GM18499 (cell line): ENCODE results near the gene RAB6A.
"Not testable (repeated sequence)": the region's sequence is repeated elsewhere in the genome, so short reads cannot be mapped to it uniquely, and the experiment has no call there.

Experiments
- ATAC-seq: cut with Tn5 transposase; IDR thresholded peaks from one replicate; pipeline ENCODE4 v1.9.1; 2021; ENCODE audit warnings: moderate number of reproducible peaks; ENCODE audit not compliant: insufficient read depth, unreplicated experiment

RAB6A gene

DNA sequence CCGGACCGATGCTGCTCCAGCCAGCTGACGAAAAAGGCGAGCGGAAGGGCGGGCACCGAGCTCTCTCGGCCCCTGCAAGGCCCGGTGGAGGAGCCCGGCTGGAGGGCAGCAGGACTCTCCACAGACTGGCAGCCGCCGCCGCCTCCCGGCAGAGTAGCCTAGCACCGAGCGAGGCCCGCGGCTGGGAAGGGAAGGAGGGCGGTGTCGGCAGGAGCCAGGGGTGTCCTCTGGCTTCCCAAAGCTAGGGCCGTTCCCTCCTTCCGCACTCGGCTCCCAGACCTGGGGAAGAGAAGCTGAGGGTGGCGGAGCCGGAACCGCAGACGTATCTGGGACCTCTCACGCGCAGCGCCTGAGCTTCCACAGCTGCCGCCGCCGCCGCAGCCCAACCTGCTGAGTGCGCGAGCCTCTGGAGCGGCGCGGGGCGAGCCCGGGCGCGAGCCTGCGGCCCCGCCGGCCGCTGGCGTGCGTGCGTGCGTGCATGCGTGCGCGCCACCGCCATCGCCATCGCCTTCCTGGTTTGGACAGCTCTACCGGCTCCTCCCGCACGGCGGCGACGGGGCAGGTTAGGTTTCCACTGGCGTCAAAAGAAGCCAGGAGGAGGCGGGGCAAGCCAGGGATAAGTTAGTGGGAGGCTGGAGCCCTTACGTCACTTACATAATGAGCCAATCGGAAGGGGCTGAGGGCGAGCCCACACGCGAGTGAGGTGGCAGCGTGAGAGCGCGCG, at the start of gene RAB6A:
Gene RAB6A (minus strand): TSS at position 396 of the 724 bp plus-strand sequence. CDS start 439 bp downstream, outside the sequence.
- ATAC-seq = peak; percentile 80

DNA sequence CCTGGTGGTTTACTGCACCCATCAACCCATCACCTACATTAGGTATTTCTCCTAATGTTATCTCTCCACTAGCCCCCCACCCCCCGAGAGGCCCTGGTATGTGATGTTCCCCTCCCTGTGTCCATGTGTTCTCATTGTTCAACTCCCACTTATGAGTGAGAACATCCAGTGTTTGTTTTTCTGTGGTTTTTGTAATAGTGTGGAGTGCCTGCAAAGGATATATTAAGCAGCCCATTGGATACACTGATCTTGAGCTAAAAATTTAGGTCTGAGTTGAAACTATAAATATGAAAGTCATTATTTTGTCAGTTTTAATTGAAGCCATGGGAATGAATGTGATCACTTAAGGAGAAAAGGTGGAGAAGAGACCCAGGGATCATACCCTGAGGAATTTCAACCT, 49.8 kb upstream of the RAB6A start:
- no peak for ATAC-seq

DNA sequence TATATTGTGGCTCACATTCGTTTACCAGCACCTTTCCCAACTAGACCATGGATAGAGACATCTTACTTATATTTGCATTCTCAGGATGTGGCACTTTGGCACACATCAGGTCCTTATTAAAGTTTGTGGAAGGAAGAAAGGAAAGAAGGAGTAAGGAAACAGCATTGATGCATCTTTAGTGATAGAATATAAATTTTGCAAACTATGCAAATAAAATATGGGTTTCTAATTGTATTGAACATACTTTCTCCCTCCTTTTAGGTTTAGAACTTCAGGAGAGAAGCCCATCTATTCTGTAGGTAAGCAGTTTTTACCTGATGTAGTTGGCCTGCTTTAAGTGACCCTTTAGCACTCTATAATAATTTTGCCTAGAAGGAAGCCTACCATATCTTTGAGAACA, 47.2 kb upstream of the RAB6A start:
- no peak for ATAC-seq

DNA sequence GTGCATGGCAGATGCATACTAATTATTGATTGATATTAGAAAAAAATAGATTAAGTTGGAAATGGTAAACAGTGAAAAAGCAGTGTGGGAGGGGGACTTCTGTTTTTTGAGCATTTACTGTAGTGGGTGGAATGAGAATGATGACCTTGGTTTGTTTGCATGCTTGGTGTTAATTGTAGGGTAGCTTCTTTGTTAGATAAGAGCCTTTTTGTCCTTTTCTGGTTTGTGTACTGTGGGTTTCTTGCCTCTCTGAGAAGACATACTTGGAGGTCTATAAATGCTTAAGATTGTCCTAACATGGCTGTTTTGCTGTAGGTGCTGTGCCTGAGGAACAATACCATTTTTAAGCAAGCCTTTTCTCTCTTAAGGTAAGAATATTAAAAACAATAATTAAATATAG, 43.8 kb upstream of the RAB6A start:
- ATAC-seq = no peak

GRCh38 chr11:73801136-73801535, 40.3 kb upstream of the RAB6A start:
- ATAC-seq = no peak

- no peak for ATAC-seq
These were observed 39.5 kb upstream of the RAB6A start for GRCh38 chr11:73800276-73800806.

DNA sequence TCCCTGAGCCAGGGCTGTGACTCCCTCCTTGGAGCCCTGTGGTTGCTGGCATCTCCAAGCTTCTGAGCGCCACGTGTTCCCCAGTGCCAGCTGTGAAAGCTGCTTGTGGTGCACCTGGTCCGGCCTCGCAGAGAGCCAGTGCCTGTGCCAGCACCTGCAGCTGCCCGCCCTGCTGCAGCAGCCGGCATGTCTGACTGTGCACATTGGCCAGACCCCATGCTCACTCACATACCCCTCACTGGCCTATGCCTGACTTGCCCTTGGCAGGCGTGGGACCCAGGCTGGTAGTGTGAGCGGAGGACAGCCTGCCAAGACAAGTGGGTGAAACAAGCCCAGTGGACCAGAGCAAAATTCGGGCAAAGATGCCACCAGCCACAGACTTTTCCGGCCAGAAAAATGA, 36.6 kb upstream of the RAB6A start:
- no peak for ATAC-seq

GRCh38 chr11:73795925-73796632, 35.2 kb upstream of the RAB6A start:
- no peak for ATAC-seq

DNA sequence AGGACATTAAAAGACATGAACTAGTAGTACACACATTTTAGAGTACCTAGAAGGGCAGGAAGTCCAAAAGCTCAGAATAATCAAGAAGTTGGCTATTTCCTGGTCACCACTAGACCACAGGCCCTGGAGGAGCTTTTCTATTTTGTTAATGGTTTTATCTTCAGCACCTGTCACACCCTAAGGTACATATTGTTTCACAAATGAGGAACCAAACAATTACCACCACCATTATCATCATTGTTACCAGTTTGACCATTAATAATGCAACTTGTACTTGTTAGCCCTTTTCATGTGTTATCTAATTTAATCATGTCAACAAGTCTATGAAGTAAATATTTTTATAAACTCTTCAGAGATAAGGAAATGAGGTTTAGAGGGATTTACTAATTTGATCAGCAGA, 31.7 kb upstream of the RAB6A start:
- no peak for ATAC-seq

GRCh38 chr11:73789279-73789670, 28.4 kb upstream of the RAB6A start:
- ATAC-seq = no peak

- peak; percentile 44 for ATAC-seq
These were observed 27.0 kb upstream of the RAB6A start, which contains the start of gene MRPL48 for GRCh38 chr11:73787643-73788558. MRPL48 (plus strand) TSS chr11:73787874; CDS start chr11:73787972, 98 bp downstream.

GRCh38 chr11:73787051-73787642, 26.3 kb upstream of the RAB6A start:
- no peak for ATAC-seq

GRCh38 chr11:73785467-73785866, 24.6 kb upstream of the RAB6A start:
- not testable (repeated sequence) for ATAC-seq

DNA sequence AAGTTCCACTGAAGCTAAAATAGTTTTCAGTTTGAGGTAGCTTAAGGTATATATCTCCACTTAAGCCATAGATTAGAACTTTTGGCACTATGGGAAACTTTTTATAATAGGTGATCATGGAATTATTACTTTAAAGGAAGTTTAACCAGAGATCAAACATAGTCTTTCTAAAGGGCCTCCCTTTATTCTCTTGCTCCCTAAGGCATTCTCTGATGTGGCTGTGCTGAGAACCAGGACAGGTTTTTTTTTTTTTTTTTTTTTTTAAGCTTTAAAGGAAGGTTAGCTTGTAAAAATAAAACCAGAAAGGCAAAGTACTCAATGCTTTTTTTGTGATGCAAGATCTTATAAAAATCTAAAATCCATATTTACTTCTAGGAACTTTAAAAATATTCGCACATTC, 23.9 kb upstream of the RAB6A start:
- ATAC-seq = no peak

DNA sequence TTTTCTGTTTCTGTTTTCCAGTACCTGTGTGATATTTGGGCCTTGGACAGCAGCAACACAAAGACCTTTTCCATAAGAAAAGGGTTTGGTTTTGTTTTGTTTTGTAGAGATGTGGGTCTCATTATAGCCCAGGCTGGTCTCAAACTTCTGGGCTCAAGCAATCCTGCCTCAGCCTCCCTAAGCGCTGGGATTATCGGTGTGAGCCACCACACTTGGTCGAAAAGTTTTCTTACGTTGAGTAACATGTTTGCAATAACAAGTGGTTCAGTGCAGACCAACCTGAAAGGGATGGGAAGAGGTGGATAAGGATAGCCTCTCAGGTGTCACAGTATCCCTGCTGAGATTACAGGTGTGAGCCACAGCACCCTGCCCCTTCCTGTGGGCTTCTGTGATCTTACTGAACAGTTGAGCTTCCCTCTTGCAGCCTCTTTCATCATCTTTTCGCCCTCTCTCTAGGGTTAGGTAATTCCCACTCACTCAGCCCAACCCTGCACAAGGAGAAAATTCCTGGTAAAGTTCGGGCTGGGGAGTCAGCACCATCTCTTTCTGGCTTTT, 23.3 kb upstream of the RAB6A start:
- no peak for ATAC-seq

DNA sequence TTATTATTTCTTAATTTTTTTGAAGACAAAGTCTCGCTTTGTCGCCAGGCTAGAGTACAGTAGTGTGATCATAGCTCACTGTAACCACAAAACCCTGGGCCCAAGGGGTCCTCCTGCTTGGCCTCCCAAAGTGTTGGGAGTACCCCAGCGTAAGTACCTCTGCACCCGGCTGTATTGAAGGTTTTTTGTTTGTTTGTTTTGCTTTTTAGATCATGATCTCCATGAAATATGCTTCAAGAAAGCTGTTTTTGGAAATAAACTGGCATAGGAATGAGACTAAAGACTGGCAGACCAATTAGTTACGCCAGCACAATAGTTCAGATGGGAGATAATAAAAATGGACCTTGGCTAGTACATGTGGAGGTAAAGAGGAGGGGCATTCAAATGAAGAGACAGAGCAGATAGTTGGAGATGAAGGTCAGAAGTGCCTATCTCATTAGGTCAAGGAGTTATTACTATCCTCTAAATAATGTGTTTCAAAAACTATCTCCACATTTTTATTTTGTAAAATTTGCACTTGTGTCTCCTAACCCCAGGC, 22.7 kb upstream of the RAB6A start:
- no peak for ATAC-seq

DNA sequence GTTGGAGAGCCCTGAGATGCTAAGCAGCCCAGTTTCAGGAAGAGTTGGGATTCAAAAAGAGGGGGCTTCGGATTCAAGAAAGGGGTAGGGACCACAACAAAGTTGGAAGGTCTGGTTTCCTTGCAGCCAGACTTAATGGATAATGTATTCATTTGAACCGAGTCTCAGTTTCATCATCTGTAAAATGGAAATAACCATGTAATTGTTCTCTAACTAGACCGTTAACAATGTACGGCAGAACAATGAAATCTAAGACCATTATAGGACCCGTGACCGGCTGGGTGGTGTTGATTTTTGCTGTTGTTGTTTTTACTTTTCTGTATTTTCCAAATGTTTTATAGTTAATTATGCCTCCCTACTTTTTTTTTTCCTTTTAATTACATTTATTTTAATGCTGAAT, 20.4 kb upstream of the RAB6A start:
- ATAC-seq = no peak

DNA sequence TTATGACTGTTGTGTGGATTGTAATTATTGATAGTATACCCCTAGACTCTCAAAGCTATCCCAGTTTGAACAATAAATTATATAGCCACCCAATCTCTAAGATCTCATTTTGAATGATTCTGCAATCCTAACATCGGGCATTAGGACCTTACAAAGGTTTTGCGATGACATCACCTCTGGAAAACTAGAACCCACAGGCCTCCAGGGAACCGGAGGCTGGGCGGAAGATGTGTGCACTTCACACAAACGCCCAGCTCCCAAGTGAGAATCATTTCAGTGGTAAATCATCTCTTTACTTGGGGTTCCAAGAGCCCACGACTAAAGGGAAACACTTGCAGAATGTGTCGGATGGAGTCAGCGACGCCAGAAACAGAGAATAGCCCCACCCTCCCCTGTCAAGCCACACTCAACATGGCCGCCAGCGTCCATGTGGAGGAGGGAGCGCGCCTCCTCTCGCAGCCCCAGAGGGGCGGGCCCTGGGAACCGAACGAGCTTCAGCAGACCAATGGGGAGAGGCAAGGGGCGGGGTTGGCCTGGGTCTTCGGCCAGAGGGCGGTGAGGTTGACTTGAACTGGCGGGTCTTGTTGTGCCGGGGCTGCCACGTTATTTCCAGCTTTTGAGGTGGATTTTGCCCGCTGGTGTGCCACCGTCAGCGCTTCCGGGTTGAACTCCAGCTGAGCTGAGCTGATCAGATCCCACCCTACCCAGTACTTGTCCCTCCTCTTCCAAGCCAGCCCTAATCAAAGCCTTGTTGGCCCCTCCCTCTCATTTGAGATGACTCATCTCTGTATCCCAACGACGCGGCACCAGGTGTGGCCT, 18.4 kb upstream of the RAB6A start:
- ATAC-seq = peak; percentile 81

DNA sequence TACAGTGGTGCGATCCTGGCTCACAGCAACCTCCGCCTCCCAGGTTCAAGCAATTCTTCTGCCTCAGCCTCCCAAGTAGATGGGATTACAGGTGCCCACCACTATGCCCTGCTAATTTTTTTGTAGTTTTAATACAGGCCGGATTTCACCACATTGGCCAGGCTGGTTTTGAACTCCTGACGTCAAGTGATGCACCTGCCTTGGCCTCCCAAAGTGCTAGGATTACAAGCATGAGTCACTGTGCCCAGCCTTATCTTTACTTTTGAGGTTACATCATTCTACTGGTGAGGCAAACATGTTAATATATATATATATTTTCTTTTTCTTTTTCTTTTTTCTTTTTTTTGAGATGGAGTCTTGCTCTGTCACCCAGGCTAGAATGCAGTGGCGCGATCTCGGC, 9.9 kb upstream of the RAB6A start:
- not testable (repeated sequence) for ATAC-seq
